Smooth muscle cell (in vitro differentiated cells): ENCODE results near the gene RPS15. TPM values are rescaled to one million over a fixed set of nuclear protein-coding genes. Genes with fewer than 3 reads are reported as not detected.

Experiments
- DNase-seq: peaks from one replicate; lab custom pipeline; 2025; ENCODE audit not compliant: unreplicated experiment; lab: John Stamatoyannopoulos, UW
- H2AFZ ChIP-seq: fragments of 200-600 bp; sonication (generic); 2 replicates; pipeline ENCODE4 v1.6.0; 2016; ENCODE audit warnings: antibody characterized with exemption, low read depth, mild to moderate bottlenecking
- H3F3A ChIP-seq: fragments of 200-600 bp; sonication (generic); 2 replicates; pipeline ENCODE4 v1.6.0; 2017; ENCODE audit warnings: antibody characterized with exemption, low read depth
- H3K27ac ChIP-seq: fragments of 200-600 bp; sonication (generic); 2 replicates; pipeline ENCODE4 v1.5.1; 2016; ENCODE audit warnings: low read depth, mild to moderate bottlenecking
- H3K27me3 ChIP-seq: fragments of 200-600 bp; sonication (generic); 2 replicates; pipeline ENCODE4 v1.6.1; 2016; ENCODE audit warnings: low read depth, mild to moderate bottlenecking
- H3K36me3 ChIP-seq: fragments of 200-600 bp; sonication (generic); 2 replicates; pipeline ENCODE4 v1.5.1; 2016; ENCODE audit warnings: low read depth
- H3K4me1 ChIP-seq: fragments of 200-600 bp; sonication (generic); 2 replicates; pipeline ENCODE4 v1.5.1; 2016; ENCODE audit warnings: low read depth
- H3K4me2 ChIP-seq: fragments of 200-600 bp; sonication (generic); 2 replicates; pipeline ENCODE4 v1.6.0; 2016; ENCODE audit warnings: mild to moderate bottlenecking
- H3K4me3 ChIP-seq: fragments of 200-600 bp; sonication (generic); 2 replicates; pipeline ENCODE4 v1.5.1; 2016; ENCODE audit warnings: mild to moderate bottlenecking
- H3K79me2 ChIP-seq: fragments of 200-600 bp; sonication (generic); 2 replicates; pipeline ENCODE4 v1.6.0; 2016; ENCODE audit warnings: low read depth, mild to moderate bottlenecking
- H3K9ac ChIP-seq: fragments of 200-600 bp; sonication (generic); 2 replicates; pipeline ENCODE4 v1.6.0; 2016; ENCODE audit warnings: low read depth
- H3K9me3 ChIP-seq: fragments of 200-600 bp; sonication (generic); replicated peaks from 2 replicates; pipeline ENCODE4 v1.5.1; 2016; ENCODE audit warnings: low read depth
- H4K20me1 ChIP-seq: fragments of 200-600 bp; sonication (generic); 2 replicates; pipeline ENCODE4 v1.6.0; 2016; ENCODE audit warnings: low read depth
- WGBS: methylation state at CpG from one replicate; pipeline ENCODE4 v1.1.7; 2016; ENCODE audit warnings: low lambda C conversion rate; 5-methylcytosine and 5-hydroxymethylcytosine counted together
- polyA plus RNA-seq: library from polyadenylated mRNA; unstranded; fragments of >200 nt; fragmentation: Nextera tagmentation; extraction: Ambion mirVana; gene quantifications from 2 replicates; pipeline ENCODE4 v1.2.1, GENCODE V29; 2016
- total RNA-seq: library from RNA; depleted of rRNA; stranded (reverse); fragments of >200 nt; gene quantifications from 2 replicates; pipeline ENCODE4 v1.2.3, GENCODE V29; 2014
- TF ChIP-seq, protein P1 (sequence below): fragments of 200-600 bp; sonication (generic); IDR thresholded peaks from 2 replicates; pipeline ENCODE4 v1.5.1; 2017; ENCODE audit warnings: borderline replicate concordance, mild to moderate bottlenecking, antibody characterized with exemption; ENCODE audit not compliant: insufficient read depth, poor library complexity, severe bottlenecking

The RPS15 gene
- total and polyA plus RNA-seq, 2 experiments from 2014 or later, result 1,180 to 2,744 TPM

DNA sequence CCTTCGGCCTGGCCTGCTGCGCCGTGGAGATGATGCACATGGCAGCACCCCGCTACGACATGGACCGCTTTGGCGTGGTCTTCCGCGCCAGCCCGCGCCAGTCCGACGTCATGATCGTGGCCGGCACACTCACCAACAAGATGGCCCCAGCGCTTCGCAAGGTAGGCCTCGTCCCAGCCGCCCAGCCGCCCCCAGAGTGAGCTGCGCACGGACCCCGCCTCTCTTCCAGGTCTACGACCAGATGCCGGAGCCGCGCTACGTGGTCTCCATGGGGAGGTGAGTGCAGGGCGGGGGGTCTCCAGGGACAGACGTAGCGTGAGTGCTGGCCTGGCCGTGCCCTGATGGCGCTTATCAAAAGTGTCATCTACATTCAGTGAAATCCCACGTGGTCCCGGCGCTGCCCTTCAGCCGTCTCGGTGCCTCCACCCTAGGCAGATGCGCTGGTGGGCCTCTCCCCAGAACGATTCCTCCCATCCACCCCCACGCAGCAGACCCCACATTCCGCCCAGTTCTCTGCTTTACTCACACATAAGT, 47.2 kb upstream of the RPS15 start:
- Histone ChIP-seq H4K20me1 (no peaks in the 10 kb centered on the region), H3K4me1 (no peaks in the 10 kb centered on the region), H3F3A (no peaks in the 10 kb centered on the region), H3K9me3 (no peaks in the 10 kb centered on the region), H2AFZ (no peak overlapping the region), H3K79me2 (peaks cover 4% of the 10 kb centered on the region), H3K4me3 (no peak overlapping the region), H3K36me3 (no peaks in the 10 kb centered on the region), H3K9ac (no peak overlapping the region), H3K27ac (no peak overlapping the region), H3K27me3 (no peaks in the 10 kb centered on the region), H3K4me2 (no peak overlapping the region)
- TF ChIP-seq, protein P1, sequence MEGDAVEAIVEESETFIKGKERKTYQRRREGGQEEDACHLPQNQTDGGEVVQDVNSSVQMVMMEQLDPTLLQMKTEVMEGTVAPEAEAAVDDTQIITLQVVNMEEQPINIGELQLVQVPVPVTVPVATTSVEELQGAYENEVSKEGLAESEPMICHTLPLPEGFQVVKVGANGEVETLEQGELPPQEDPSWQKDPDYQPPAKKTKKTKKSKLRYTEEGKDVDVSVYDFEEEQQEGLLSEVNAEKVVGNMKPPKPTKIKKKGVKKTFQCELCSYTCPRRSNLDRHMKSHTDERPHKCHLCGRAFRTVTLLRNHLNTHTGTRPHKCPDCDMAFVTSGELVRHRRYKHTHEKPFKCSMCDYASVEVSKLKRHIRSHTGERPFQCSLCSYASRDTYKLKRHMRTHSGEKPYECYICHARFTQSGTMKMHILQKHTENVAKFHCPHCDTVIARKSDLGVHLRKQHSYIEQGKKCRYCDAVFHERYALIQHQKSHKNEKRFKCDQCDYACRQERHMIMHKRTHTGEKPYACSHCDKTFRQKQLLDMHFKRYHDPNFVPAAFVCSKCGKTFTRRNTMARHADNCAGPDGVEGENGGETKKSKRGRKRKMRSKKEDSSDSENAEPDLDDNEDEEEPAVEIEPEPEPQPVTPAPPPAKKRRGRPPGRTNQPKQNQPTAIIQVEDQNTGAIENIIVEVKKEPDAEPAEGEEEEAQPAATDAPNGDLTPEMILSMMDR, result no peak
- no peak for DNase-seq
- WGBS, result 97% methylated on average over 42 of the region's 42 CpGs

DNA sequence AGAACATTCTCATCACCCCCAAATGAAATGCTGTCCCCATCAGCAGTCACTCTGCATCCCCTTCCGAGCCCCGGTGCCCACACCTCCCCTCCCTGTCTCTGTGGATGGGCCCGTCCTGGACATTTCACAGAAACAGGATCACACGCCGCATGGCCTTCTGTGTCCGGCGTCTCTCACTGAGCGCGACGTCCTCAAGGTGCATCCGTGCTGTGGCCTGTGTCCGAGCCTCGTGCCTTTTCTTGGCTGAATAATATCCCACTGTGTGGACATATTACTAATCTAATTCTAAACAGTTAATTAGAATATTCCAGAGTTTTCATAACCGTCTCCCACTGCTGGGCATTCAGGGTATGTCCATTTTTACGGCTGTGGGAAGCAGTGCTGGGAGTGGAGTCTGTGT, 45.8 kb upstream of the RPS15 start:
- H3K36me3 ChIP-seq, result no peaks in the 10 kb centered on the region
- WGBS, result 97% methylated on average over 15 of the region's 15 CpGs
- H3K4me1 ChIP-seq, result no peaks in the 10 kb centered on the region
- no peak overlapping the region for H3K9ac ChIP-seq
- no peak overlapping the region for H3K4me2 ChIP-seq
- H2AFZ ChIP-seq, result no peak overlapping the region
- H3F3A ChIP-seq, result no peaks in the 10 kb centered on the region
- H4K20me1 ChIP-seq, result no peaks in the 10 kb centered on the region
- TF ChIP-seq, protein P1, result no peak
- H3K9me3 ChIP-seq, result no peaks in the 10 kb centered on the region
- DNase-seq, result no peak
- H3K4me3 ChIP-seq, result no peak overlapping the region
- no peaks in the 10 kb centered on the region for H3K79me2 ChIP-seq
- H3K27ac ChIP-seq, result no peak overlapping the region
- H3K27me3 ChIP-seq, result no peaks in the 10 kb centered on the region

DNA sequence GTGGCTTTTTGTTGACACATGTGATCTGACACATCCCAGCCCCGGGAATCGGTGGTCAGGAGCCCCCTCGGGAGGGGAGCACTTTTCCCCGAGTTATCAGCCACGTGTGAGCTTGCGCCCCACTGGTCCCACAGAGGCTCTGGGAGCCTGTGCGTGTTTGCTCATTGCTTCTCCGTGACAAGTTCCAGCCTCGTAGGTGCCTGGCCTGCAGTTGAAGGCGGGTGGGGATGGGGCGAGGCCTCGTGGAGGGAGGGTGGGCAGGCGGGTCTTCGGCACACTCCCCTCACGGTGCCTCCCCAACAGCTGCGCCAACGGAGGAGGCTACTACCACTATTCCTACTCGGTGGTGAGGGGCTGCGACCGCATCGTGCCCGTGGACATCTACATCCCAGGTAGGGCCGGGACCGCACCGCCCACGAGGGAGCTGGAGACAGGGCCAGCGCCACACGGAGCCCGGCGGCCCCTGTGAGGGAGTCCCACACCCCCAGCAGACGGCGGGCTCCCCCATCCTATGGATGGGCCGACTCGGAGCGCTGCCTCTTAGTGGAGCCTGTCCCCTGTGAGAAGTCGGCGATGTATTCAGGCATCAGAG, 45.2 kb upstream of the RPS15 start:
- Histone ChIP-seq H3K27ac (no peak overlapping the region), H3K27me3 (no peaks in the 10 kb centered on the region), H3K4me1 (no peaks in the 10 kb centered on the region), H3F3A (no peaks in the 10 kb centered on the region), H3K4me3 (no peak overlapping the region), H4K20me1 (no peaks in the 10 kb centered on the region), H3K79me2 (no peaks in the 10 kb centered on the region), H3K9ac (no peak overlapping the region), H3K4me2 (no peak overlapping the region), H3K9me3 (no peaks in the 10 kb centered on the region), H3K36me3 (no peaks in the 10 kb centered on the region), H2AFZ (no peak overlapping the region)
- DNase-seq, result no peak
- TF ChIP-seq, protein P1, result no peak
- WGBS, result 94% methylated on average over 28 of the region's 37 CpGs

DNA sequence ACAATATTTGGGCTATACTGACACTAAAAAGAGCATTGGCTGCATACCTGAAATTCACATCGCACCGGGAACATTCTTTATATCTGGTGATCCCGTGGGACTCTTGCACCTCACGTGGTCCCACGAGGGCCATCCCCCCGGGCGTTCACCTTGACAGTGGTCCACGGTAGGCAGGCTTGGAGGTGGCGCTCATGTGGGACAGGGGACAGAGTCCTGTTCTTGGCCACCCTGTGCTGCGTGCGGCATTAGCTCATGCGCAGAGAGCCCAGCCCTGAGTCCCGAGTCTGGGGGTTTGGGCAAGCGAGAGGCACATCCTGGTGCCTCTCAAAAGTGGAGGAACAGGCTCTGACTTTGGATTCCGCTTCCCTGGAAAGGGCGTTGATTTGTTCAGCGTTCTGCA, 44.4 kb upstream of the RPS15 start:
- Histone ChIP-seq H2AFZ (no peak overlapping the region), H3K36me3 (no peaks in the 10 kb centered on the region), H3K4me1 (no peaks in the 10 kb centered on the region), H3K27me3 (no peaks in the 10 kb centered on the region), H4K20me1 (no peaks in the 10 kb centered on the region), H3K9ac (no peak overlapping the region), H3F3A (no peaks in the 10 kb centered on the region), H3K4me2 (no peak overlapping the region), H3K27ac (no peak overlapping the region), H3K4me3 (no peak overlapping the region), H3K79me2 (no peaks in the 10 kb centered on the region), H3K9me3 (no peaks in the 10 kb centered on the region)
- no peak for DNase-seq
- TF ChIP-seq, protein P1, result no peak
- over 99% methylated on average over 17 of the region's 17 CpGs for WGBS
